ENCODE data around the gene POLD2. TPM values are rescaled to one million over a fixed set of nuclear protein-coding genes. Genes with fewer than 3 reads are reported as not detected.

POLD2 gene
- total RNA-seq, 2 donors from 2014 or later, result 38.7 to 43.8 TPM

DNA sequence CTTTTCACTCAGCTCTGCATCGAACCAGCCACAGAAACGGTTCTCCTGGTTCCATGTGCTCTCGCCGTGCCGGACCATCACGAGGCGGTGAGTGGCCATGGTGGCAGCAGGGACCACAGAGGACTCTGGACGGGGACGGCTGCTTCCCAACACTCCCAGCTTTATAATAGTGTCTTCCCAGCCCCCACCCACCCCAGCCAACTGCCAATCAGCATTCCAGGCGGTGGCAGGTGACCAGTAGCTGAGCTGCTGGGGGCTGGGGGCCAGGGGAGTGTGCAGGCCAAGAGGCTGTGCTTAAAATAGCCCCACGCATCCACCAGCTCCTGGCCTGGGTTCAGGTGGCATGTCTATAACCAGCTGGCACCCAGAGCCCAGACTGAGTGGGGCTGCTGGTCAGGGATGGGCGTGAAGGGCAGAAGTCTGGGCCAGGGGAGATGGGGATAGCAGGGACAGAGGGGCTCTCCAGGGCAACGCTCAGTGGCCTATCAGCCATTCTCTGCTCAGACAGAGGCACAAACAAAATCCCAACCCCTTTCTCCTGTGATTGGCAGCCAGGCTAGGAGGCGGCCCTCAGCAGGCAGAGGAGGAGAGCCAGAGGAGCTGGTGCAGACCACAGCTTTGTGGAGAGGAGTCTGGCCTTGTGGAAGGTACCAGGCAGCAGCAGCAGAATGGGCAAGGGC lies 57.8 kb downstream of the POLD2 start, which contains the start of gene PGAM2:
Gene PGAM2, minus strand, starts transcription at position 137 of the 680 bp plus-strand sequence. Its CDS starts 38 bp downstream, at position 99.
- no peak within 1 kb of the TSS for H3K27ac ChIP-seq
- DNase-seq (ENCODE audit: low spot score) (no peak), ATAC-seq (ENCODE audit: insufficient number of reproducible peaks, low FRiP score, low read depth) (no peak)
- H3K4me1 ChIP-seq (ENCODE audit: control insufficient read depth in 1 of 2, low read depth in 2 of 2), result peaks cover 10 to 35% of the 10 kb centered on the region in 2 donors
- H3K4me3 ChIP-seq, result peak within 1 kb of the TSS; percentile 48
- TF ChIP-seq, protein P1, sequence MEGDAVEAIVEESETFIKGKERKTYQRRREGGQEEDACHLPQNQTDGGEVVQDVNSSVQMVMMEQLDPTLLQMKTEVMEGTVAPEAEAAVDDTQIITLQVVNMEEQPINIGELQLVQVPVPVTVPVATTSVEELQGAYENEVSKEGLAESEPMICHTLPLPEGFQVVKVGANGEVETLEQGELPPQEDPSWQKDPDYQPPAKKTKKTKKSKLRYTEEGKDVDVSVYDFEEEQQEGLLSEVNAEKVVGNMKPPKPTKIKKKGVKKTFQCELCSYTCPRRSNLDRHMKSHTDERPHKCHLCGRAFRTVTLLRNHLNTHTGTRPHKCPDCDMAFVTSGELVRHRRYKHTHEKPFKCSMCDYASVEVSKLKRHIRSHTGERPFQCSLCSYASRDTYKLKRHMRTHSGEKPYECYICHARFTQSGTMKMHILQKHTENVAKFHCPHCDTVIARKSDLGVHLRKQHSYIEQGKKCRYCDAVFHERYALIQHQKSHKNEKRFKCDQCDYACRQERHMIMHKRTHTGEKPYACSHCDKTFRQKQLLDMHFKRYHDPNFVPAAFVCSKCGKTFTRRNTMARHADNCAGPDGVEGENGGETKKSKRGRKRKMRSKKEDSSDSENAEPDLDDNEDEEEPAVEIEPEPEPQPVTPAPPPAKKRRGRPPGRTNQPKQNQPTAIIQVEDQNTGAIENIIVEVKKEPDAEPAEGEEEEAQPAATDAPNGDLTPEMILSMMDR (IDR thresholded peaks at IDR 0.05), result no peak
- no peaks in the 10 kb centered on the region for H3K27me3 ChIP-seq (replicated peaks; ENCODE audit: insufficient read depth)
- peaks cover 15% of the 10 kb centered on the region for H3K36me3 ChIP-seq
- H3K9me3 ChIP-seq, result no peaks in the 10 kb centered on the region

DNA sequence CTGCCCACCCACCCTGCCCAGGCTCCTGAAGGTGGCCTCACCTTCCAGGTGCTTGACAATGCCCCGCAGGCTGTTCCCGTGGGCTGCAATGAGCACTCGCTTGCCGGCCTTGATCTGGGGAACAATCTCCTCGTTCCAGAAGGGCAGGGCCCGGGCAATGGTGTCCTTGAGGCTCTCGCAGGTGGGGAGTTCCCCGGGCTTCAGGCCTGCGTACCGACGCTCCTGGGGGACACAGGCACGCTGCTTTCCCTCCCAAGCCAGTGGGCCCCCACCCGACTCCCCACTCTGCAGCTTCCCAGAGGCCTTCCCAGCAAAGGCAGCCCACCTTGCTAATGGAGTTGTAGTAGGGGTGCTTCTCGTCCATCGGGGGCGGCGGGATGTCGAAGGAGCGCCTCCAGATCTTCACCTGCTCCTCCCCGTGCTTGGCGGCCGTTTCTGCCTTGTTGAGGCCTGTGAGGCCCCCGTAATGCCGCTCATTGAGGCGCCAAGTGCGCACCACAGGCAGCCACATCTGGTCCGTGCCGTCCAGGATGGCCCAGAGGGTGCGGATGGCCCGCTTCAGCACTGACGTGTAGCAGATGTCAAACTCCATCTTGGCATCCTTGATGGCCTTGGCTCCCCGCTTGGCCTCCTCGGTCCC lies 58.4 kb downstream of the POLD2 start:
- H3K27ac ChIP-seq, result no peak overlapping the region
- H3K9me3 ChIP-seq, result no peaks in the 10 kb centered on the region
- ATAC-seq (ENCODE audit: insufficient number of reproducible peaks, low FRiP score, low read depth), result no peak
- H3K27me3 ChIP-seq (replicated peaks; ENCODE audit: insufficient read depth), result no peaks in the 10 kb centered on the region
- TF ChIP-seq, protein P1 (IDR thresholded peaks at IDR 0.05), result no peak
- H3K4me1 ChIP-seq (ENCODE audit: control insufficient read depth in 1 of 2, low read depth in 2 of 2), result peaks cover 10 to 35% of the 10 kb centered on the region in 2 donors
- no peak for DNase-seq (ENCODE audit: low spot score)
- H3K36me3 ChIP-seq, result peaks cover 20% of the 10 kb centered on the region
- peak overlapping the region; percentile 48 for H3K4me3 ChIP-seq

Other genes with a start within 250 kb of the POLD2 start
- gene URGCP, start 217.0 kb downstream of the POLD2 start, total RNA-seq, result 10 to 100 TPM; 33.7 to 41.0 TPM
- gene UBE2D4, start 197.1 kb downstream of the POLD2 start, total RNA-seq, result 10 to 100 TPM; 28.7 to 35.1 TPM
- not detected for gene SPDYE1, start 125.7 kb downstream of the POLD2 start, total RNA-seq
- 100 to 1,000 TPM; 148 to 156 TPM for gene DBNL, start 78.8 kb downstream of the POLD2 start, total RNA-seq
- gene PGAM2, start 58.0 kb downstream of the POLD2 start, total RNA-seq, result 1 to 10 TPM; 1.8 to 9.5 TPM
- 10 to 100 TPM; 70.0 to 78.7 TPM for gene POLM, start 41.0 kb downstream of the POLD2 start, total RNA-seq
- gene AEBP1, start 19.2 kb downstream of the POLD2 start, total RNA-seq, result 1,000 to 10,000 TPM; 1,006 to 1,415 TPM
- not detected for gene MYL7, start 17.8 kb upstream of the POLD2 start, total RNA-seq
- 1 to 10 TPM; 1.6 to 2.3 TPM for gene GCK, start 65.9 kb upstream of the POLD2 start, total RNA-seq
- 10 to 100 TPM; 62.0 to 69.6 TPM for gene YKT6, start 77.4 kb upstream of the POLD2 start, total RNA-seq
- gene CAMK2B, start 202.0 kb upstream of the POLD2 start, total RNA-seq, result 1 to 10 TPM; 1.5 to 2.8 TPM